Ovary (tissue), 9 donors: Measurements from ENCODE around the gene ATP8B1. TPM values are rescaled to one million over a fixed set of nuclear protein-coding genes. Genes with fewer than 3 reads are reported as not detected.
"Not testable (repeated sequence)": the region's sequence is repeated elsewhere in the genome, so short reads cannot be mapped to it uniquely, and the experiment has no call there.

Experiments
- DNase-seq, 5 donors: peaks; one replicate each; pipeline ENCODE4 v3.0.0-alpha.2; 2019 to 2020
- H3K27ac ChIP-seq, 2 donors: fragments of 200-600 bp; one replicate each; pipeline versions ENCODE4 v1.5.1 to v1.8.0; 2019 to 2022
- H3K27me3 ChIP-seq: fragments of 200-600 bp; one replicate; pipeline ENCODE4 v1.8.0; 2022
- H3K36me3 ChIP-seq: fragments of 200-600 bp; sonication (generic); one replicate; pipeline ENCODE4 v1.5.1; 2019
- H3K4me1 ChIP-seq: one replicate; pipeline ENCODE4 v1.8.1; 2013; ENCODE audit warnings: mild to moderate bottlenecking, moderate library complexity; ENCODE audit not compliant: insufficient read depth
- H3K4me3 ChIP-seq: fragments of 200-600 bp; sonication (generic); one replicate; pipeline ENCODE4 v1.5.1; 2017
- H3K9me3 ChIP-seq, 2 donors: fragments of 200-600 bp in 1 of 2; sonication (generic) in 1 of 2; one replicate each; pipeline versions ENCODE4 v1.5.1 to v1.8.1; 2013 to 2019; ENCODE audit warnings: mild to moderate bottlenecking in 1 of 2, moderate library complexity in 1 of 2
- EP300 ChIP-seq: sonication (generic); formaldehyde crosslinking; IDR thresholded peaks from one replicate; pipeline ENCODE4 v1.6.1; 2017; ENCODE audit warnings: antibody characterized with exemption
- POLR2A ChIP-seq: fragments of 450-650 bp; IDR thresholded peaks from one replicate; pipeline ENCODE4 v1.6.1; 2017; ENCODE audit warnings: antibody characterized with exemption, mild to moderate bottlenecking, moderate library complexity
- WGBS, 3 donors: extraction: QIAGEN DNeasy Blood & Tissue Kit in 1 of 3; methylation state at CpG; one replicate each; pipeline versions ENCODE4 v1.1.5 to v1.1.7; 2013 to 2017; 5-methylcytosine and 5-hydroxymethylcytosine counted together
- intact Hi-C, 4 donors: fragments of 100-400 bp; cut with DNase I; formaldehyde crosslinking; loops; one replicate each; pipeline versions ENCODE4 v1.11.0 to v1.15.1; 2022 to 2023
- polyA plus RNA-seq, 2 donors: library from polyadenylated mRNA; stranded (reverse); fragments of 200-250 nt in 1 of 2; fragments of 350-450 nt in 1 of 2; fragmentation: Illumina TruSeq in 1 of 2; extraction: RNeasy Lipid Tissue Mini Kit (QIAGEN cat#74804) in 1 of 2; gene quantifications; one replicate each; pipeline ENCODE4 v1.2.3, GENCODE V29; 2013 to 2014
- total RNA-seq, 7 donors: library from RNA; depleted of rRNA in 2 of 7; stranded (reverse); fragments of >200 nt in 2 of 7; fragmentation: NEBNext Ultra II Directional in 3 of 7; extraction: Animal tissue kit (Norgen Biotek cat#: 25700) in 3 of 7; gene quantifications; one replicate each; pipeline versions ENCODE4 v1.1.0 to v1.2.4, GENCODE V29; 2016 to 2023
- TF ChIP-seq, protein P1 (sequence below), 3 donors: fragments of 450-650 bp in 2 of 3; fragments of 200-600 bp in 1 of 3; IDR thresholded peaks; one replicate each; pipeline versions ENCODE4 v1.5.1 to v1.8.0; 2016 to 2022; ENCODE audit warnings: antibody characterized with exemption in 3 of 3, mild to moderate bottlenecking in 1 of 3
- donor health status: DM: no; HTN: no; CAD: no; lungs with moderate emphysema.
- donor health status: DM: no; HTN: no; CAD: no.
- donor health status: Bipolar disorder and iron deficiency.
- donor health status: DM: yes; HTN: yes; CAD: no.
- donor health status: DM: no; HTN: no; CAD: no.
- donor health status: DM: yes; HTN: yes; CAD: no.

ATP8B1 gene
- total and polyA plus RNA-seq, 9 donors: 1.4 to 13.2 (median 5.2) TPM

DNA sequence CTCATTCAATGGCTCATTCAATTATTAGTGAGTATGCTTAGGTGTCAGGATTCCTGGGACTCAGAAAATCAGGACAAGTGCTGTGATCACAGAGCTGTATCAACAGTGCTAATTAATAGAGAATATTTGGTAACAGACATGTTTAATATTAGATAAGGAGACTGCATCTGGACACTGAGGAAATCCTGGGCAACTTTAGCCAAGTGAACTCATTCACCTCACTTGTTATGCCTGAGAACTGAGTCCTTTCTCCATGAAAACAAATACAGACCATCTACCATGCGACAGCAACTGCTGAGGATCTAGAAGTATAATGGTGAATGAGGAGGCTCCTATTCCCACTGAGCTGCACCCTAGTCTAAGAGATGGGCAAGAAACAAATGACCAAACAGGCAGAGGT is 23.1 kb upstream of the ATP8B1 start:
- H3K9me3 ChIP-seq: no peaks in the 10 kb centered on the region
- H3K4me1 ChIP-seq: no peaks in the 10 kb centered on the region
- DNase-seq: no peak
- no peaks in the 10 kb centered on the region for H3K27me3 ChIP-seq
- H3K4me3 ChIP-seq: no peak overlapping the region
- H3K27ac ChIP-seq: no peak overlapping the region
- 65 to 91% (median 88%) methylated on average over 1 of the region's 1 CpG for WGBS, 3 donors
- intact Hi-C loops: no loop called here
- TF ChIP-seq, protein P1, sequence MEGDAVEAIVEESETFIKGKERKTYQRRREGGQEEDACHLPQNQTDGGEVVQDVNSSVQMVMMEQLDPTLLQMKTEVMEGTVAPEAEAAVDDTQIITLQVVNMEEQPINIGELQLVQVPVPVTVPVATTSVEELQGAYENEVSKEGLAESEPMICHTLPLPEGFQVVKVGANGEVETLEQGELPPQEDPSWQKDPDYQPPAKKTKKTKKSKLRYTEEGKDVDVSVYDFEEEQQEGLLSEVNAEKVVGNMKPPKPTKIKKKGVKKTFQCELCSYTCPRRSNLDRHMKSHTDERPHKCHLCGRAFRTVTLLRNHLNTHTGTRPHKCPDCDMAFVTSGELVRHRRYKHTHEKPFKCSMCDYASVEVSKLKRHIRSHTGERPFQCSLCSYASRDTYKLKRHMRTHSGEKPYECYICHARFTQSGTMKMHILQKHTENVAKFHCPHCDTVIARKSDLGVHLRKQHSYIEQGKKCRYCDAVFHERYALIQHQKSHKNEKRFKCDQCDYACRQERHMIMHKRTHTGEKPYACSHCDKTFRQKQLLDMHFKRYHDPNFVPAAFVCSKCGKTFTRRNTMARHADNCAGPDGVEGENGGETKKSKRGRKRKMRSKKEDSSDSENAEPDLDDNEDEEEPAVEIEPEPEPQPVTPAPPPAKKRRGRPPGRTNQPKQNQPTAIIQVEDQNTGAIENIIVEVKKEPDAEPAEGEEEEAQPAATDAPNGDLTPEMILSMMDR (IDR thresholded peaks at IDR 0.05): no peak
- TF ChIP-seq POLR2A (no peak), EP300 (no peak)
- H3K36me3 ChIP-seq: no peaks in the 10 kb centered on the region

DNA sequence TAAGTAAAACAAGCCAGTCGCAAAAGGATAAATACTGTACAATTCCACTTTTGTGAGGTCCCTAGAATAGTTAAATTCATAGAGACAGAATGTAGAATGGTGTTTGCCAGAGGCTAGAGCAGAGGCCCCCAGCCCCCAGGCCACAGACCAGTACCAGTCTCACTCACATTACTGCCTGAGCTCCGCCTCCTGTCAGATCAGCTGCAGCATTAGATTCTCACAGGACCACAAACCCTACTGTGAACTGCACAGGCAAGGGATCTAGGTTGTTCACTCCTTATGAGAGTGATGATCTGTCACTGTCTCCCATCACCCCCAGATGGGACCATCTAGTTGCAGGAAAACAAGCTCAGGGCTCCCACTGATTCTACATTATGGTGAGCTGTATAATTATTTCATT is 17.5 kb upstream of the ATP8B1 start:
- H3K27me3 ChIP-seq, H3K4me3 ChIP-seq, H3K9me3 ChIP-seq, H3K36me3 ChIP-seq, DNase-seq, H3K27ac ChIP-seq, H3K4me1 ChIP-seq, intact Hi-C loops: not testable (repeated sequence)
- WGBS, 3 donors: 94 to 100% (median 99%) methylated on average over 2 of the region's 2 CpGs

DNA sequence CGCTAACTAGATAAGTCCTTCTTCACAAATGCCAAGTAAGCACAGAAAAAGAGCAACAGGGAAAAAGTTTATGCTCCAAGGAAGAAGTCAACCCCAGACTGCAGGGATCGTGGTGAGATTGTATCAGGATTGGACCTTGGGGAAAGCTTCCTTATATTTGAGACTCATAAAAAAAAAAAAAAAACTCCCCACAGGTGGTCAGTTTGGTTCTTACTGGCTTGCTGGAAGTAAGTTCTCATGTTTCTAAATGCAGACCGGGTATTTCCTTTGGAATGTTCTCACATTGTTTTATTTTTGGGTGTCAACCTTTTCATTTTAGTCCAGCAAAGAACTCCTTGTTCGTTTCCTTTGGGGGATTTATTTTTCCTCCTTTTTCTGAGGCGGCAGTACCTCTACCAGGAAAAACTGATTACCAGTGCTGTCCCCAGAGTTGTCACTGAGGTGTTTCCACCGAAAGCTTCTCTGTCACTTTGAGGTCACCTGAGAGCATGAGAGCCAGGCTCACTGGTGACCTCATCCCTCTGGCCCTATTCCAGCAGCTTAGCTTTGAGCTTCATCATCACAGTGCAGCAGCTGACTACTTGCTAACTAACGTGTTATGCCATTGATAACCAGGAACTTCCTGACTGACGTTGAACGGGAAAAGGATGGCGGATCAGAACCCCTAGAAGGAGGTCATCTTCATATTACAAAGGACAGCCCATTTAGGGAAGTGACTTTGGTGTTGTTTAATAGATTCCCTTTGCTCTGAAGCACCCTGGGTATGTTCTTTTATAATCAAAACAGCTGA is 16.8 kb upstream of the ATP8B1 start:
- no peak overlapping the region for H3K27ac ChIP-seq
- no peaks in the 10 kb centered on the region for H3K27me3 ChIP-seq
- H3K4me3 ChIP-seq: no peak overlapping the region
- no peaks in the 10 kb centered on the region for H3K36me3 ChIP-seq
- TF ChIP-seq, protein P1 (IDR thresholded peaks at IDR 0.05): no peak
- TF ChIP-seq POLR2A: no peak
- TF ChIP-seq EP300: no peak
- no peaks in the 10 kb centered on the region for H3K4me1 ChIP-seq
- intact Hi-C loops: no loop called here
- DNase-seq: peak in 1 of 5 donors; percentile 46
- H3K9me3 ChIP-seq: no peaks in the 10 kb centered on the region
- 24 to 31% (median 29%) methylated on average over 10 of the region's 10 CpGs for WGBS, 3 donors

DNA sequence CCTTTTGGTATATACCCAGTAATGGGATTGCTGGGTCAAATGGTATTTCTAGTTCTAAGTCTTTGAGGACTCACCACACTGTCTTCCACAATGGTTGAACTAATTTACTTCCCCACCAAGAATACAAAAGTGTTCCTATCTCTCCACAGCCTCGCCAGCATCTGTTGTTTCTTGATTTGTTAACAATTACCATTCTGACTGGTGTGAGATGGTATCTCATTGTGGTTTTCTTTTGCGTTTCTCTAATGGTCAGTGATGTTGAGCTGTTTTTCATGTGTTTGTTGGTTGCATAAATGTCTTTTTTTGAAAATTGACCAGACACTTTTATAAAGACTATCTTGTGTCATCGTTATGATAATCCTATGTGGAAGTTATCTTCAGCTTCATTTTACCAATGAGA is 16.0 kb upstream of the ATP8B1 start:
- 84 to 85% (median 84%) methylated on average over 3 of the region's 3 CpGs for WGBS, 3 donors
- Histone ChIP-seq H3K27ac (no peak overlapping the region), H3K4me1 (no peaks in the 10 kb centered on the region), H3K36me3 (no peaks in the 10 kb centered on the region), H3K27me3 (no peaks in the 10 kb centered on the region), H3K9me3 (no peaks in the 10 kb centered on the region), H3K4me3 (no peak overlapping the region)
- TF ChIP-seq, protein P1 (IDR thresholded peaks at IDR 0.05): no peak
- TF ChIP-seq EP300 (no peak), POLR2A (no peak)
- intact Hi-C loops: no loop called here
- no peak for DNase-seq

DNA sequence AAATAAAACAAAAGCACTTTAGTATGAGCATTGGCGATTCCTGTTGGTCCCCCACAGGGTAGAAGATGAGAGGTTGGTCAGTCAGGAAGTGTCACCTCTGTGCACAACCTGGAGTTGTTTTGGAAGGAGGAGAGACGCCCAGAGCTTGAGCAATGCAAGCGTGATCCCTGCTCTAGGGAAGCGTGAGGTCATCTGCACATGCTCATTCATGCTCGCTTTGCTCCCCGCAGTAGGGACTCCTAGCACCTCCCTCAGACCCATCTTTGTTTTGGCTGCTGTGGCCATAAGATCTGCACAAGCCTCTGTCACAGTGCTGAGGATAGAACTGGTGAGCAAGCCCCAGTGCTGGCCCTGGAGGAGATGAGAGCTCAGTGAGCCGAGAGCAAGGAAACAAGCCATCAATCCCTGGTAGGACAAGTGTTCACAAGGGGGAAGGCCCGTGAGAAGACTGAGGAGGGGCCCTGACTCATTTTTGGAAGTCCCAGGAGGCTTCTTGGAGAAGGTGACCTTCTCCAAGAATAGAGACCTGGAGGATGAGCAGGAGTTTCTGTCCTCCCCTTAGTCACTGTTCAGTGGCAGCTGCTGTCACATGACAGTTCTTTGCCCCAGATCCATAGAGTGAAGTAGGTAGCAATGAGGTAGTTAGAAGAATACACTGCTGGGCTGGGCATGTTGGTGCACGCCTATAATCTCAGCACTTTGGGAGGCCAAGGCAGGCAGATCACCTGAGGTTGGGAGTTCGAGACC is 13.3 kb upstream of the ATP8B1 start:
- H3K27ac ChIP-seq: no peak overlapping the region
- WGBS, 3 donors: 75 to 84% (median 81%) methylated on average over 10 of the region's 10 CpGs
- intact Hi-C loops: no loop called here
- H3K9me3 ChIP-seq: no peaks in the 10 kb centered on the region
- no peaks in the 10 kb centered on the region for H3K36me3 ChIP-seq
- H3K27me3 ChIP-seq: no peaks in the 10 kb centered on the region
- TF ChIP-seq, protein P1 (IDR thresholded peaks at IDR 0.05): no peak
- TF ChIP-seq POLR2A: no peak
- TF ChIP-seq EP300: no peak
- no peak for DNase-seq
- H3K4me1 ChIP-seq: no peaks in the 10 kb centered on the region
- H3K4me3 ChIP-seq: no peak overlapping the region
